HCT116 (cell line): ENCODE results near the gene BHLHE41. TPM values are rescaled to one million over a fixed set of nuclear protein-coding genes. Genes with fewer than 3 reads are reported as not detected.

ENCODE experiments used
- ATAC-seq: fragments of 200-7000 bp; cut with Tn5 transposase; 2 replicates; pipeline ENCODE4 v1.9.1; 2020; ENCODE audit warnings: mild to moderate bottlenecking, moderate library complexity
- BruUV-seq: library from RNA; stranded (reverse); fragments of 400-500 nt; replicated peaks from 2 replicates; lab custom pipeline; 2021; lab: Mats Ljungman, UMichigan
- CTCF ChIA-PET: fragments of 300-600 bp; sonication (Branson Sonifier 250); formaldehyde crosslinking; loops from one replicate; lab custom pipeline; 2021; ENCODE audit warnings: antibody characterized with exemption; lab: Charles Lee
- POLR2A ChIA-PET: fragments of 300-600, 350-600 bp; sonication (Branson Sonifier 250); formaldehyde crosslinking; loops from one replicate; lab custom pipeline; 2021; ENCODE audit warnings: antibody characterized with exemption; lab: Charles Lee
- RAD21 ChIA-PET, 2 experiments: fragments of 300-600 bp; sonication (Branson Sonifier 250); formaldehyde crosslinking; loops; one replicate each; lab custom pipeline; 2023; ENCODE audit warnings: low total read pairs in 2 of 2; ENCODE audit not compliant: uncharacterized antibody in 2 of 2, unreplicated experiment in 2 of 2, low non-redundant PET in 1 of 2; lab: Charles Lee
- DNase-seq: peaks from one replicate; pipeline ENCODE4 v3.0.0-alpha.2; 2010; ENCODE audit warnings: low read depth, low spot score
- H2AFZ ChIP-seq: fragments of 200-600 bp; shearing (Covaris generic), sonication (generic); 2 replicates; pipeline ENCODE4 v1.6.1; 2017; ENCODE audit warnings: low read depth, mixed run types, mixed read lengths, antibody characterized with exemption, low read length; ENCODE audit not compliant: poor library complexity, severe bottlenecking
- H3K27ac ChIP-seq: 2 replicates; pipeline ENCODE4 v1.5.1; 2012; ENCODE audit warnings: low read depth, low read length
- H3K27me3 ChIP-seq: fragments of 200-600 bp; sonication (generic); 2 replicates; pipeline ENCODE4 v1.6.1; 2016; ENCODE audit warnings: mixed run types, low read length, mixed read lengths; ENCODE audit not compliant: insufficient read depth
- H3K36me3 ChIP-seq, 2 experiments: fragments of 200-500 bp in 1 of 2; fragments of 200-600 bp in 1 of 2; sonication (Bioruptor generic) in 1 of 2; sonication (generic) in 1 of 2; 2 replicates each; pipeline versions ENCODE4 v1.5.1 to v1.6.1; 2014 to 2016; ENCODE audit warnings: low read length in 2 of 2, inconsistent platforms in 1 of 2, mixed read lengths in 1 of 2, mixed run types in 1 of 2; ENCODE audit not compliant: insufficient read depth in 2 of 2, control insufficient read depth in 1 of 2
- H3K4me1 ChIP-seq, 2 experiments: fragments of 200-600 bp in 1 of 2; sonication (generic) in 1 of 2; 2 replicates each; pipeline versions ENCODE4 v1.5.1 to v1.6.1; 2012 to 2017; ENCODE audit warnings: low read length in 2 of 2, inconsistent platforms in 1 of 2, mild to moderate bottlenecking in 1 of 2, mixed read lengths in 1 of 2, mixed run types in 1 of 2, moderate library complexity in 1 of 2; ENCODE audit not compliant: insufficient read depth in 2 of 2, control insufficient read depth in 1 of 2
- H3K4me2 ChIP-seq: fragments of 200-600 bp; sonication (generic); 2 replicates; pipeline ENCODE4 v1.6.1; 2017; ENCODE audit warnings: mixed run types, low read length, mixed read lengths
- H3K4me3 ChIP-seq, 2 experiments: fragments of 200-600 bp in 1 of 2; sonication (generic) in 1 of 2; replicated peaks in 1 of 2; 2 replicates each; pipeline ENCODE4 v1.5.1; 2011 to 2016; ENCODE audit warnings: low read length in 2 of 2, control low read depth in 1 of 2, low read depth in 1 of 2, mild to moderate bottlenecking in 1 of 2, mixed read lengths in 1 of 2, mixed run types in 1 of 2
- H3K79me2 ChIP-seq: fragments of 200-600 bp; sonication (generic); 2 replicates; pipeline ENCODE4 v1.6.1; 2017; ENCODE audit warnings: mild to moderate bottlenecking, mixed run types, low read length, moderate library complexity, mixed read lengths; ENCODE audit not compliant: insufficient read depth
- H3K9ac ChIP-seq: fragments of 200-600 bp; sonication (generic); 2 replicates; pipeline ENCODE4 v1.6.1; 2016; ENCODE audit warnings: low read length, mixed read lengths
- H3K9me2 ChIP-seq: fragments of 200-600 bp; sonication (generic), shearing (Covaris generic); 2 replicates; pipeline ENCODE4 v1.6.1; 2017; ENCODE audit warnings: mixed run types, mild to moderate bottlenecking, moderate library complexity; ENCODE audit not compliant: insufficient read depth
- H3K9me3 ChIP-seq, 2 experiments: fragments of 200-500 bp in 1 of 2; fragments of 200-600 bp in 1 of 2; sonication (Bioruptor generic) in 1 of 2; sonication (generic) in 1 of 2; 2 replicates each; pipeline ENCODE4 v1.6.1; 2014 to 2017; ENCODE audit warnings: low read length in 2 of 2, mixed read lengths in 2 of 2, inconsistent platforms in 1 of 2, low read depth in 1 of 2, mild to moderate bottlenecking in 1 of 2, mixed run types in 1 of 2, moderate library complexity in 1 of 2; ENCODE audit not compliant: control insufficient read depth in 1 of 2, insufficient read depth in 1 of 2
- H4K20me1 ChIP-seq: fragments of 200-600 bp; sonication (generic), shearing (Covaris generic); 2 replicates; pipeline ENCODE4 v1.6.1; 2017; ENCODE audit warnings: mixed run types, mild to moderate bottlenecking, moderate library complexity; ENCODE audit not compliant: insufficient read depth
- ELF1 ChIP-seq: IDR thresholded peaks from 2 replicates; pipeline ENCODE4 v1.6.1; 2012; ENCODE audit warnings: low read depth, borderline replicate concordance
- FOSL1 ChIP-seq: IDR thresholded peaks from 2 replicates; pipeline ENCODE4 v1.6.1; 2012; ENCODE audit warnings: low read depth
- JUND ChIP-seq: IDR thresholded peaks from 2 replicates; pipeline ENCODE4 v1.6.1; 2012
- POLR2A ChIP-seq: IDR thresholded peaks from 2 replicates; pipeline ENCODE4 v1.7.0; 2011; ENCODE audit warnings: borderline replicate concordance; ENCODE audit not compliant: insufficient read depth, insufficient read length; ENCODE audit errors: extremely low read depth
- RAD21 ChIP-seq: IDR thresholded peaks from 2 replicates; pipeline ENCODE4 v1.6.1; 2012; ENCODE audit warnings: low read depth, mild to moderate bottlenecking
- SRF ChIP-seq: IDR thresholded peaks from 2 replicates; pipeline ENCODE4 v1.6.1; 2012; ENCODE audit warnings: low read depth
- YY1 ChIP-seq: IDR thresholded peaks from 2 replicates; pipeline ENCODE4 v1.6.1; 2011; ENCODE audit warnings: low read length, low read depth, moderate library complexity, mild to moderate bottlenecking; ENCODE audit not compliant: insufficient replicate concordance; ENCODE audit errors: extremely low read depth
- ZFX ChIP-seq: fragments of 450-650 bp; IDR thresholded peaks from 2 replicates; pipeline ENCODE4 v1.6.1; 2017
- intact Hi-C: fragments of 100-400 bp; cut with micrococcal nuclease; formaldehyde crosslinking; loops from 2 replicates; pipeline ENCODE4 v1.10.0; 2022
- total RNA-seq: library from RNA; stranded (reverse); gene quantifications from one replicate; pipeline ENCODE4 v1.2.1, GENCODE V29; 2021; ENCODE audit not compliant: unreplicated experiment
- TF ChIP-seq, protein P1 (sequence below): IDR thresholded peaks from 2 replicates; pipeline ENCODE4 v1.6.1; 2012
- TF ChIP-seq, protein P2 (sequence below): IDR thresholded peaks from 2 replicates; pipeline ENCODE4 v1.6.1; 2012
- TF ChIP-seq, protein P3 (sequence below), 3 experiments: fragments of 200-600 bp in 1 of 3; sonication (generic) in 1 of 3; IDR thresholded peaks in 2 of 3; conservative IDR thresholded peaks in 1 of 3; 2 replicates each; pipeline ENCODE4 v1.5.1; 2012 to 2017; ENCODE audit warnings: low read depth in 2 of 3, low read length in 2 of 3, antibody characterized with exemption in 1 of 3, borderline replicate concordance in 1 of 3, control low read depth in 1 of 3, mild to moderate bottlenecking in 1 of 3, mixed read lengths in 1 of 3, mixed run types in 1 of 3, moderate library complexity in 1 of 3; ENCODE audit not compliant: insufficient read depth in 1 of 3

BHLHE41 gene
- total RNA-seq, 1 experiment from 2014 or later = 4.7 TPM

DNA sequence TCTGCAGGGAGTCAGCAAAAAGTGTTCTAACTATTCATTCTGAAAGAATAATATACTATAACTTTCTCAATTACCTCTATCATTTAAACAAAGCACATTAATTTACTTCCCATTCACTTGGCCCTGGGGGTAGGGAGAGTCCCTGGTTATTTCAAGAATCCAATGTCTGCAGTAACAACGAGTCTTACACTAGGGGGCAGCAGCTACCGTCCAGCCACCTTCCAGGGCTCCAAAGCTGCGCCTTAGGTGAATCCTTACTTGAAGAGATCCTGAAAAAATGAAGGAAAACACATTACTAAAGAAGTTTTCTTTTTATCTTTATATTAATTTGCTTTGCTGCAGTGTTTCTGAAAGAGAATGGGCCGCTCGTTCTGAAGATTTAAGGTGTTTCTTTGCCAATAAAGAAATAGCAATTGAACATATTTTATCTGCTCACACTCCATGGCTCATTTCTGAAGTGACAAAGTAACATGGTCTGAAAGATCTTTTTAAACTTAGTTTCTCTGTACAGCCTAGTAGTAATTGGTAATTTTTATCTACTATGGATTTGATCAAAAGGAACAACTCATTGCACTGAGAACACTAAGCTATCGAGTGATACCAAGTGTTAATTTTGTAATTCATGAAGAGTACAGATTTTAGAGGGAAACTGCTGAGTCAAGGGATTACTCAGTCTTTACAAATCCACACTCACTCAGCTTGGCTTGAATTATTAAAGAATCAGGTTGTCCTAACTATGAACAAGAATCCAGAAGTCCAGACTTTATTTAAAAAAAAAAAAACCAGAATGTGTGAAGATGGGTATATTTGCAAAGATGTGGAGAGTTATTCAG, 27.6 kb downstream of the BHLHE41 start:
- RAD21 ChIA-PET = no interaction called here
- Histone ChIP-seq H4K20me1 (no peaks in the 10 kb centered on the region), H3K27me3 (no peaks in the 10 kb centered on the region), H3K4me3 (no peak overlapping the region)
- POLR2A ChIA-PET = no interaction called here
- TF ChIP-seq YY1 (no peak), SRF (no peak), ZFX (no peak), ELF1 (no peak), POLR2A (no peak), FOSL1 (no peak), RAD21 (peak; percentile 92), JUND (no peak)
- TF ChIP-seq, protein P1, sequence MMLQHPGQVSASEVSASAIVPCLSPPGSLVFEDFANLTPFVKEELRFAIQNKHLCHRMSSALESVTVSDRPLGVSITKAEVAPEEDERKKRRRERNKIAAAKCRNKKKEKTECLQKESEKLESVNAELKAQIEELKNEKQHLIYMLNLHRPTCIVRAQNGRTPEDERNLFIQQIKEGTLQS = no peak
- TF ChIP-seq, protein P2, sequence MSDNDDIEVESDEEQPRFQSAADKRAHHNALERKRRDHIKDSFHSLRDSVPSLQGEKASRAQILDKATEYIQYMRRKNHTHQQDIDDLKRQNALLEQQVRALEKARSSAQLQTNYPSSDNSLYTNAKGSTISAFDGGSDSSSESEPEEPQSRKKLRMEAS = 0 out of 2 replicates have a peak, but pooled peaks have one; percentile 16
- TF ChIP-seq, protein P3, sequence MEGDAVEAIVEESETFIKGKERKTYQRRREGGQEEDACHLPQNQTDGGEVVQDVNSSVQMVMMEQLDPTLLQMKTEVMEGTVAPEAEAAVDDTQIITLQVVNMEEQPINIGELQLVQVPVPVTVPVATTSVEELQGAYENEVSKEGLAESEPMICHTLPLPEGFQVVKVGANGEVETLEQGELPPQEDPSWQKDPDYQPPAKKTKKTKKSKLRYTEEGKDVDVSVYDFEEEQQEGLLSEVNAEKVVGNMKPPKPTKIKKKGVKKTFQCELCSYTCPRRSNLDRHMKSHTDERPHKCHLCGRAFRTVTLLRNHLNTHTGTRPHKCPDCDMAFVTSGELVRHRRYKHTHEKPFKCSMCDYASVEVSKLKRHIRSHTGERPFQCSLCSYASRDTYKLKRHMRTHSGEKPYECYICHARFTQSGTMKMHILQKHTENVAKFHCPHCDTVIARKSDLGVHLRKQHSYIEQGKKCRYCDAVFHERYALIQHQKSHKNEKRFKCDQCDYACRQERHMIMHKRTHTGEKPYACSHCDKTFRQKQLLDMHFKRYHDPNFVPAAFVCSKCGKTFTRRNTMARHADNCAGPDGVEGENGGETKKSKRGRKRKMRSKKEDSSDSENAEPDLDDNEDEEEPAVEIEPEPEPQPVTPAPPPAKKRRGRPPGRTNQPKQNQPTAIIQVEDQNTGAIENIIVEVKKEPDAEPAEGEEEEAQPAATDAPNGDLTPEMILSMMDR (IDR thresholded peaks at IDR 0.05 in 2 of 3, conservative IDR thresholded peaks at IDR 0.05 in 1 of 3; ENCODE audit: borderline replicate concordance in 1 of 3, insufficient read depth in 1 of 3, low read depth in 2 of 3, low read length in 2 of 3) = peak; percentile 79 to 94 (median 87)
- TF ChIP-seq, all 23 proteins: peak for 3
- peaks cover 9 to 12% of the 10 kb centered on the region in 2 experiments; a peak in 3 of 4 replicates for H3K4me1 ChIP-seq
- H3K9me3 ChIP-seq = no peaks in the 10 kb centered on the region
- no peaks in the 10 kb centered on the region for H3K36me3 ChIP-seq
- BruUV-seq = no TSS peak
- no peak overlapping the region for H3K9ac ChIP-seq
- H2AFZ ChIP-seq = peak overlapping the region; percentile 70
- no peaks in the 10 kb centered on the region for H3K79me2 ChIP-seq
- ATAC-seq (peak; percentile 99), DNase-seq (peak; percentile 53)
- no peaks in the 10 kb centered on the region for H3K9me2 ChIP-seq
- CTCF ChIA-PET = interaction anchor here (0.8 to 2.4 kb wide), 5 partner anchors 16 to 604 kb away, joined by 5 to 15 read pairs (median 6); no protein-coding TSS in a partner anchor
- H3K27ac ChIP-seq = no peak overlapping the region
- H3K4me2 ChIP-seq = no peak overlapping the region
- intact Hi-C loops = loop anchor here (1.0 to 2.0 kb wide), 5 partner anchors 306 to 604 kb away; no protein-coding TSS in a partner anchor
